ENCODE data around the gene EML6. TPM values are rescaled to one million over a fixed set of nuclear protein-coding genes. Genes with fewer than 3 reads are reported as not detected.
"Not testable (repeated sequence)": the region's sequence is repeated elsewhere in the genome, so short reads cannot be mapped to it uniquely, and the experiment has no call there.

Gene EML6
- total RNA-seq, 2 donors from 2014 or later: 1.4 to 2.1 TPM

- Histone ChIP-seq H3K4me3 (ENCODE audit: low read length) (no peak overlapping the region), H3K4me1 (ENCODE audit: control insufficient read depth, insufficient read depth, low read length) (no peaks in the 10 kb centered on the region), H3K27me3 (ENCODE audit: control insufficient read depth, insufficient read depth, low read length, poor library complexity, severe bottlenecking) (no peaks in the 10 kb centered on the region), H3K9ac (ENCODE audit: extremely low read depth, low read length, poor library complexity, severe bottlenecking) (no peak overlapping the region), H3K9me3 (ENCODE audit: control insufficient read depth, low read length) (no peaks in the 10 kb centered on the region), H3K36me3 (ENCODE audit: control insufficient read depth, insufficient read depth, low read length) (no peaks in the 10 kb centered on the region), H3K27ac (ENCODE audit: low read depth, low read length) (no peak overlapping the region)
- H3K4me3 Mint-ChIP-seq: no peak overlapping the region
- H3K27ac Mint-ChIP-seq: no peak overlapping the region
- H3K4me1 Mint-ChIP-seq: no peaks in the 10 kb centered on the region
- H3K36me3 Mint-ChIP-seq (ENCODE audit: low read depth): no peaks in the 10 kb centered on the region
- no peak for DNase-seq
- H3K27me3 Mint-ChIP-seq (ENCODE audit: insufficient read depth): no peaks in the 10 kb centered on the region
- no peaks in the 10 kb centered on the region for H3K9me3 Mint-ChIP-seq
- TF ChIP-seq CTCF (conservative IDR thresholded peaks at IDR 0.05): no peak
Observed at GRCh38 chr2:54692556-54692955, 30.9 kb upstream of the EML6 start.

- TF ChIP-seq CTCF (conservative IDR thresholded peaks at IDR 0.05): no peak
- Mint-ChIP-seq H3K27me3 (ENCODE audit: insufficient read depth) (no peaks in the 10 kb centered on the region), H3K27ac (no peak overlapping the region), H3K36me3 (ENCODE audit: low read depth) (no peaks in the 10 kb centered on the region), H3K4me3 (no peak overlapping the region), H3K4me1 (no peaks in the 10 kb centered on the region), H3K9me3 (peaks cover 14% of the 10 kb centered on the region)
- 91 to 100% methylated on average over 3 to 4 of the region's 4 CpGs for WGBS, 2 experiments (ENCODE audit: insufficient coverage in 1 of 2, insufficient read length in 1 of 2)
- H3K4me3 ChIP-seq (ENCODE audit: low read length): no peak overlapping the region
- no peaks in the 10 kb centered on the region for H3K27me3 ChIP-seq (ENCODE audit: control insufficient read depth, insufficient read depth, low read length, poor library complexity, severe bottlenecking)
- no peak for DNase-seq
- H3K4me1 ChIP-seq (ENCODE audit: control insufficient read depth, insufficient read depth, low read length): no peaks in the 10 kb centered on the region
- no peaks in the 10 kb centered on the region for H3K36me3 ChIP-seq (ENCODE audit: control insufficient read depth, insufficient read depth, low read length)
- H3K27ac ChIP-seq (ENCODE audit: low read depth, low read length): no peak overlapping the region
- no peak overlapping the region for H3K9ac ChIP-seq (ENCODE audit: extremely low read depth, low read length, poor library complexity, severe bottlenecking)
- no peaks in the 10 kb centered on the region for H3K9me3 ChIP-seq (ENCODE audit: control insufficient read depth, low read length)
Observed at GRCh38 chr2:54695378-54695777, 28.1 kb upstream of the EML6 start.

GRCh38 chr2:54697934-54698333, 25.5 kb upstream of the EML6 start:
- H3K27me3 ChIP-seq (ENCODE audit: control insufficient read depth, insufficient read depth, low read length, poor library complexity, severe bottlenecking): no peaks in the 10 kb centered on the region
- Mint-ChIP-seq H3K4me1 (no peaks in the 10 kb centered on the region), H3K27ac (no peak overlapping the region), H3K36me3 (ENCODE audit: low read depth) (no peaks in the 10 kb centered on the region), H3K4me3 (no peak overlapping the region), H3K9me3 (peaks cover 14% of the 10 kb centered on the region), H3K27me3 (ENCODE audit: insufficient read depth) (peaks cover 4% of the 10 kb centered on the region)
- H3K9ac ChIP-seq (ENCODE audit: extremely low read depth, low read length, poor library complexity, severe bottlenecking): no peak overlapping the region
- H3K4me3 ChIP-seq (ENCODE audit: low read length): no peak overlapping the region
- H3K9me3 ChIP-seq (ENCODE audit: control insufficient read depth, low read length): no peaks in the 10 kb centered on the region
- no peak for TF ChIP-seq CTCF (conservative IDR thresholded peaks at IDR 0.05)
- no peak for DNase-seq
- no peak overlapping the region for H3K27ac ChIP-seq (ENCODE audit: low read depth, low read length)
- H3K4me1 ChIP-seq (ENCODE audit: control insufficient read depth, insufficient read depth, low read length): no peaks in the 10 kb centered on the region
- no peaks in the 10 kb centered on the region for H3K36me3 ChIP-seq (ENCODE audit: control insufficient read depth, insufficient read depth, low read length)
- WGBS, 2 experiments (ENCODE audit: insufficient coverage in 1 of 2, insufficient read length in 1 of 2): 90% methylated on average over 1 of the region's 1 CpG; no CpG with 5 or more reads in 1 of the 2 experiments

GRCh38 chr2:54698926-54699325, 24.5 kb upstream of the EML6 start:
- not testable (repeated sequence) for DNase-seq; H3K27me3 ChIP-seq (ENCODE audit: control insufficient read depth, insufficient read depth, low read length, poor library complexity, severe bottlenecking); H3K4me3 Mint-ChIP-seq; H3K9ac ChIP-seq (ENCODE audit: extremely low read depth, low read length, poor library complexity, severe bottlenecking); H3K27ac ChIP-seq (ENCODE audit: low read depth, low read length); H3K9me3 ChIP-seq (ENCODE audit: control insufficient read depth, low read length); H3K4me1 Mint-ChIP-seq; H3K4me1 ChIP-seq (ENCODE audit: control insufficient read depth, insufficient read depth, low read length); H3K27me3 Mint-ChIP-seq (ENCODE audit: insufficient read depth); H3K36me3 Mint-ChIP-seq (ENCODE audit: low read depth); H3K4me3 ChIP-seq (ENCODE audit: low read length); H3K36me3 ChIP-seq (ENCODE audit: control insufficient read depth, insufficient read depth, low read length); H3K27ac Mint-ChIP-seq
- 96 to 100% methylated on average over 2 to 37 of the region's 37 CpGs for WGBS, 2 experiments (ENCODE audit: insufficient coverage in 1 of 2, insufficient read length in 1 of 2)
- H3K9me3 Mint-ChIP-seq: peaks cover 14% of the 10 kb centered on the region

Data from endodermal cell (in vitro differentiated cells).